ENCODE results near the gene SLX4.

DNA sequence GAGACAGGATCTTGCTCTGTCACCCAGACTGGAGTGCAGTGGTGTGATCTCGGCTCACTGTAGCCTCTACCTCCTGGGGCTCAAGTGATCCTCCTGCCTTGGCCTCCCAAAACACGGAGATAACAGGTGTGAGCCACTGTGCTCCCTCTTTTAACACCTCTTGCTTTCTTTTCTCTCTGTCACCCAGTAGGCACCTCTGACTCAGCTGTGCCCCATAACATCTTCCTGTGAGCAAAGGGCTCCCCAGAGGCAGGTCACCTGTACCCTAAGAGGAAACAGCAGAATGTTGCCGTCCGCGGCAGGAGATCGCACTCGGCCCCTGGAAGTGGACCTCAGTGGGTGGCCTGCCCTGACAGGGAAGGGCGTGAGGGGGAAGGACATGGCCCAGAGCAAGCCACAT is 33.3 kb downstream of the SLX4 start:
- TF ChIP-seq POLR2A (IDR thresholded peaks at IDR 0.05) = no peak
- TF ChIP-seq, protein P1, sequence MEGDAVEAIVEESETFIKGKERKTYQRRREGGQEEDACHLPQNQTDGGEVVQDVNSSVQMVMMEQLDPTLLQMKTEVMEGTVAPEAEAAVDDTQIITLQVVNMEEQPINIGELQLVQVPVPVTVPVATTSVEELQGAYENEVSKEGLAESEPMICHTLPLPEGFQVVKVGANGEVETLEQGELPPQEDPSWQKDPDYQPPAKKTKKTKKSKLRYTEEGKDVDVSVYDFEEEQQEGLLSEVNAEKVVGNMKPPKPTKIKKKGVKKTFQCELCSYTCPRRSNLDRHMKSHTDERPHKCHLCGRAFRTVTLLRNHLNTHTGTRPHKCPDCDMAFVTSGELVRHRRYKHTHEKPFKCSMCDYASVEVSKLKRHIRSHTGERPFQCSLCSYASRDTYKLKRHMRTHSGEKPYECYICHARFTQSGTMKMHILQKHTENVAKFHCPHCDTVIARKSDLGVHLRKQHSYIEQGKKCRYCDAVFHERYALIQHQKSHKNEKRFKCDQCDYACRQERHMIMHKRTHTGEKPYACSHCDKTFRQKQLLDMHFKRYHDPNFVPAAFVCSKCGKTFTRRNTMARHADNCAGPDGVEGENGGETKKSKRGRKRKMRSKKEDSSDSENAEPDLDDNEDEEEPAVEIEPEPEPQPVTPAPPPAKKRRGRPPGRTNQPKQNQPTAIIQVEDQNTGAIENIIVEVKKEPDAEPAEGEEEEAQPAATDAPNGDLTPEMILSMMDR (IDR thresholded peaks at IDR 0.05) = no peak

Data from lower leg skin (tissue), 3 donors.